Neutrophil (primary cell): ENCODE data around the gene LDLRAD4.

Experiments used
- H3K27ac ChIP-seq: fragments of 200-600 bp; sonication (generic); 2 replicates; pipeline ENCODE4 v1.5.1; 2016; ENCODE audit warnings: mild to moderate bottlenecking, moderate library complexity
- H3K27me3 ChIP-seq: fragments of 200-600 bp; sonication (generic); 2 replicates; pipeline ENCODE4 v1.6.0; 2016; ENCODE audit warnings: mild to moderate bottlenecking
- H3K36me3 ChIP-seq: fragments of 200-600 bp; sonication (generic); 2 replicates; pipeline ENCODE4 v1.5.1; 2017
- H3K4me1 ChIP-seq, 2 experiments: fragments of 200-600 bp in 1 of 2; sonication (generic) in 1 of 2; 1 replicate in 1 of 2; 2 replicates in 1 of 2; pipeline versions ENCODE4 v1.5.1 to v1.6.1; 2013 to 2016; ENCODE audit warnings: low read depth in 1 of 2, low read length in 1 of 2, mild to moderate bottlenecking in 1 of 2, moderate library complexity in 1 of 2; ENCODE audit not compliant: control insufficient read depth in 1 of 2, insufficient read depth in 1 of 2
- H3K4me3 ChIP-seq, 2 experiments: fragments of 200-600 bp in 1 of 2; sonication (generic) in 1 of 2; 1 replicate in 1 of 2; 2 replicates in 1 of 2; pipeline ENCODE4 v1.5.1; 2013 to 2016; ENCODE audit warnings: low read depth in 1 of 2, low read length in 1 of 2, mild to moderate bottlenecking in 1 of 2, moderate library complexity in 1 of 2
- H3K9me3 ChIP-seq: fragments of 200-600 bp; sonication (generic); 2 replicates; pipeline ENCODE4 v1.5.1; 2016
- CTCF ChIP-seq: fragments of 200-600 bp; sonication (generic); IDR thresholded peaks from 2 replicates; pipeline ENCODE4 v1.5.1; 2016; ENCODE audit warnings: antibody characterized with exemption

The LDLRAD4 gene

GRCh38 chr18:13357289-13357688, 138.7 kb downstream of the LDLRAD4 start:
- no peak for TF ChIP-seq CTCF
- H3K4me1 ChIP-seq = peaks cover 7 to 9% of the 10 kb centered on the region in 2 experiments
- no peak overlapping the region for H3K4me3 ChIP-seq
- H3K36me3 ChIP-seq = no peaks in the 10 kb centered on the region
- H3K27ac ChIP-seq = no peak overlapping the region
- no peaks in the 10 kb centered on the region for H3K9me3 ChIP-seq
- H3K27me3 ChIP-seq = no peaks in the 10 kb centered on the region

- Histone ChIP-seq H3K27me3 (no peaks in the 10 kb centered on the region), H3K36me3 (no peaks in the 10 kb centered on the region), H3K27ac (no peak overlapping the region), H3K4me3 (no peak overlapping the region), H3K9me3 (no peaks in the 10 kb centered on the region), H3K4me1 (peaks cover 13 to 16% of the 10 kb centered on the region in 2 experiments)
- no peak for TF ChIP-seq CTCF
Observed at GRCh38 chr18:13359210-13359609, 140.7 kb downstream of the LDLRAD4 start.

- H3K27me3 ChIP-seq = no peaks in the 10 kb centered on the region
- peaks cover 13 to 16% of the 10 kb centered on the region in 2 experiments for H3K4me1 ChIP-seq
- H3K9me3 ChIP-seq = no peaks in the 10 kb centered on the region
- H3K27ac ChIP-seq = no peak overlapping the region
- no peak for TF ChIP-seq CTCF
- H3K36me3 ChIP-seq = no peaks in the 10 kb centered on the region
- H3K4me3 ChIP-seq = no peak overlapping the region
Observed at GRCh38 chr18:13361431-13361830, 142.9 kb downstream of the LDLRAD4 start.

GRCh38 chr18:13362051-13362450, 143.5 kb downstream of the LDLRAD4 start:
- Histone ChIP-seq H3K9me3 (no peaks in the 10 kb centered on the region), H3K36me3 (no peaks in the 10 kb centered on the region), H3K27me3 (no peaks in the 10 kb centered on the region), H3K4me3 (no peak overlapping the region), H3K4me1 (peaks cover 14 to 16% of the 10 kb centered on the region in 2 experiments), H3K27ac (no peak overlapping the region)
- no peak for TF ChIP-seq CTCF

- peaks cover 16 to 18% of the 10 kb centered on the region in 2 experiments for H3K4me1 ChIP-seq
- no peak overlapping the region for H3K4me3 ChIP-seq
- H3K27me3 ChIP-seq = no peaks in the 10 kb centered on the region
- no peaks in the 10 kb centered on the region for H3K9me3 ChIP-seq
- no peak for TF ChIP-seq CTCF
- no peaks in the 10 kb centered on the region for H3K36me3 ChIP-seq
- H3K27ac ChIP-seq = no peak overlapping the region
Observed at GRCh38 chr18:13362607-13363006, 144.0 kb downstream of the LDLRAD4 start.

GRCh38 chr18:13363359-13363758, 144.8 kb downstream of the LDLRAD4 start:
- no peak overlapping the region for H3K27ac ChIP-seq
- no peak for TF ChIP-seq CTCF
- no peaks in the 10 kb centered on the region for H3K27me3 ChIP-seq
- no peak overlapping the region for H3K4me3 ChIP-seq
- peaks cover 16 to 18% of the 10 kb centered on the region in 2 experiments for H3K4me1 ChIP-seq
- H3K36me3 ChIP-seq = no peaks in the 10 kb centered on the region
- no peaks in the 10 kb centered on the region for H3K9me3 ChIP-seq
